Ovary (tissue), 3 donors: ENCODE data around the gene CACNB3.

Experiments used
- CTCF ChIP-seq, 3 donors: fragments of 450-650 bp in 2 of 3; fragments of 200-600 bp in 1 of 3; IDR thresholded peaks; one replicate each; pipeline versions ENCODE4 v1.5.1 to v1.8.0; 2016 to 2022; ENCODE audit warnings: antibody characterized with exemption in 3 of 3, mild to moderate bottlenecking in 1 of 3
- POLR2A ChIP-seq: fragments of 450-650 bp; IDR thresholded peaks from one replicate; pipeline ENCODE4 v1.6.1; 2017; ENCODE audit warnings: antibody characterized with exemption, mild to moderate bottlenecking, moderate library complexity
- donor health status: DM: no; HTN: no; CAD: no.

DNA sequence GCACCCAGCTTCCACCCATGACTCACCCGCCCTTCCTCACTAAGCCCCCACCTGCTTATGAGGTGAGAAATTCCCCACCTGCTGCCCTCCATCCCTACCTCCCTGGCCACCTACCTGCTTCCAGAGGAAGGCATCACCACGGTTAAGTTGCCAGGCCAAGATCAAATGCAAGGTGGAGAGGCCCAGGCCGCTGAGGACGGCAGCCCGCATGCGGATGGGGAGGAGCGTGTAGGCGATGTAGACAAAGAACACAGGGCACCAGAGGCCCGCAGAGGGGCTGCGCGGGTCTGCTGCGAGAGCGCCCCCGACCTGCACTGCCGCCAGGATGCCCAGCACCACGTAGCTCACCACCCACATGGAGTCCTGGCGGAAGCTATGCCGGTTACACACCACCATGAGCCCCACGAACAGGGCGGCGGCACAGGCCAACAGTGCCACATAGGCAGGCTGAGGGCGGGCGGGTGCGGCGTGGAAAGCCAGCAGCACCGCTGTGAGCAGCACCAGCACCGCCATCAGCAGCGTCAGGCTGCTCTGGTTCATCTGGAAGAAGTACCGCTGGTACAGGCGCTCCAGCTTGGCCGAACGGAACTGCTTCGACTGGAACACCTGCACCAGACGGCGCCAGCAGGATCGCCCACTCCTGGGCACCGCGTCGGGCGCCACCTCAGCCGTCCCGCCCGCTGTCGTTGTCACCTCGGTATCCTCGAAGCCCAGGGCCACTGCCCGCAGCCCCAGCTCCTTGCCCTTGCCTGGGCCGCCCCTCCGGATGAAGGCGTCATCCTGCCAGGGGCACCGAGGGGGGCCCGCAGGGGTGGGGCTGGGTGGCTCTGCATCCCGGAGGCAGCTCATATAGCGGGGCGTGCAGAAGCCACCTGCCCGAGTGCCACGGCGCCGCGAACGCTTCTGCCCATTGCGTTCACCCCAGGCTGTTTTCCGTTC, 35.6 kb upstream of the CACNB3 start:
- TF ChIP-seq POLR2A (no peak), CTCF (IDR thresholded peaks at IDR 0.05) (no peak)
